GM19328 (cell line): Measurements from ENCODE around the gene TMEM132E.

Experiments
- ATAC-seq: cut with Tn5 transposase; IDR thresholded peaks from one replicate; pipeline ENCODE4 v1.9.1; 2021; ENCODE audit warnings: mild to moderate bottlenecking, moderate library complexity; ENCODE audit not compliant: unreplicated experiment

Gene TMEM132E

GRCh38 chr17:34626121-34626681, 46.8 kb downstream of the TMEM132E start:
- ATAC-seq = no peak

GRCh38 chr17:34628879-34629278, 49.5 kb downstream of the TMEM132E start:
- ATAC-seq = no peak

GRCh38 chr17:34633351-34633750, 54.0 kb downstream of the TMEM132E start:
- ATAC-seq = no peak

GRCh38 chr17:34633760-34634159, 54.4 kb downstream of the TMEM132E start:
- ATAC-seq = no peak

GRCh38 chr17:34634551-34635160, 55.3 kb downstream of the TMEM132E start:
- no peak for ATAC-seq

- no peak for ATAC-seq
Measured at GRCh38 chr17:34635876-34636275, 56.5 kb downstream of the TMEM132E start.

GRCh38 chr17:34637041-34637547, 57.7 kb downstream of the TMEM132E start:
- no peak for ATAC-seq

- ATAC-seq = no peak
Measured at GRCh38 chr17:34637548-34638525, 58.5 kb downstream of the TMEM132E start.

- no peak for ATAC-seq
Measured at GRCh38 chr17:34638526-34639260, 59.3 kb downstream of the TMEM132E start.

GRCh38 chr17:34639706-34640425, 60.5 kb downstream of the TMEM132E start:
- ATAC-seq = no peak

GRCh38 chr17:34641368-34641767, 62.0 kb downstream of the TMEM132E start:
- no peak for ATAC-seq

- no peak for ATAC-seq
Measured at GRCh38 chr17:34644941-34645550, 65.7 kb downstream of the TMEM132E start.

GRCh38 chr17:34645594-34645993, 66.2 kb downstream of the TMEM132E start:
- no peak for ATAC-seq

- ATAC-seq = no peak
Measured at GRCh38 chr17:34647511-34647910, 68.1 kb downstream of the TMEM132E start.

GRCh38 chr17:34650051-34650750, 70.8 kb downstream of the TMEM132E start:
- no peak for ATAC-seq

GRCh38 chr17:34651402-34651811, 72.0 kb downstream of the TMEM132E start:
- no peak for ATAC-seq

- ATAC-seq = no peak
Measured at GRCh38 chr17:34652021-34652555, 72.7 kb downstream of the TMEM132E start.

- no peak for ATAC-seq
Measured at GRCh38 chr17:34653511-34653910, 74.1 kb downstream of the TMEM132E start.
